Left ventricle myocardium inferior (tissue), 1 donor: ENCODE measurements around the gene DCBLD1. TPM values are rescaled to one million over a fixed set of nuclear protein-coding genes. Genes with fewer than 3 reads are reported as not detected.

Source experiments
- DNase-seq: peaks from one replicate; pipeline ENCODE4 v3.0.0-alpha.2; 2020
- H3K27ac ChIP-seq: fragments of 200-600 bp; replicated peaks from 2 replicates; pipeline ENCODE4 v1.8.0; 2021
- H3K27me3 ChIP-seq: fragments of 200-600 bp; 2 replicates; pipeline ENCODE4 v1.8.0; 2021; ENCODE audit warnings: low read depth
- H3K36me3 ChIP-seq: fragments of 200-600 bp; 2 replicates; pipeline ENCODE4 v1.8.0; 2021
- H3K4me1 ChIP-seq: fragments of 200-600 bp; 2 replicates; pipeline ENCODE4 v1.8.0; 2021
- H3K4me3 ChIP-seq: fragments of 200-600 bp; 2 replicates; pipeline ENCODE4 v1.8.0; 2021; ENCODE audit warnings: mild to moderate bottlenecking, moderate library complexity
- H3K9me3 ChIP-seq: fragments of 200-600 bp; replicated peaks from 2 replicates; pipeline ENCODE4 v1.8.0; 2021
- intact Hi-C: fragments of 100-400 bp; cut with micrococcal nuclease; formaldehyde crosslinking; loops from one replicate; pipeline ENCODE4 v1.11.0; 2022
- total RNA-seq: library from RNA; stranded (reverse); fragmentation: NEBNext Ultra II Directional; extraction: Animal tissue kit (Norgen Biotek cat#: 25700); gene quantifications from one replicate; pipeline ENCODE4 v1.2.1, GENCODE V29; 2021
- TF ChIP-seq, protein P1 (sequence below): fragments of 200-600 bp; IDR thresholded peaks from 2 replicates; pipeline ENCODE4 v1.8.0; 2021; ENCODE audit warnings: antibody characterized with exemption, mild to moderate bottlenecking, borderline replicate concordance
- donor health status: DM: no; HTN: yes; CAD: no; lungs with severe emphysema.

Gene DCBLD1
- total RNA-seq, 1 donor from 2014 or later, result 5.5 TPM

DNA sequence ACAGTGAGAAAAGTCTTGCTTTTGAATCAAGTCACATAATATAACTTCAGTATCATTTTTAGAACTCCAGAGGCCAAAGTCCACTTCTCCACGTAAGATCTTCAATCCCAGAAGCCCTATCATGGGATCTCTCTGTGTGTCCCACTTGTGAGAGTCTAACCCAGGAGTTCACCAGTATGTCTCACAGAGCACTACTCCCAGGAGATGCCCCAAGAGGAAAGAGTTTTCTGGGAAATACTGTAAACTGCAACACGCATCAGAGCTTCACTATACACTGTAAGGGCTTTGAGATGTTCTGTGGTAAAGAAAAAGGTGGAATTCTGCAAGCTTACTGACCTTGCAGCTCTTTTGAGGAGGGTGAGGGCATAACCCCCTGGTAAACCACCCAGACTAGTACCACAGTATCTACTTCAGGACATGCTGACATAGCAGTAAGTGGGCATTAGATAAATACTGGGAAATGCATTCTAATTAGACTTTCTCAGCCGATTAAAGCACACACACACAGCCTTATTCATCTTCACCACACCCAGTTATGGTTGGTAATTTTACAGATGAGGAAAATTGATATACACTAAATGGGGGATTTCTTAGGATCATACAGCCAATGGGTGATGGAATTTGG is 12.3 kb downstream of the DCBLD1 start:
- Histone ChIP-seq H3K27me3 (no peaks in the 10 kb centered on the region), H3K4me1 (peaks cover 46% of the 10 kb centered on the region), H3K36me3 (no peaks in the 10 kb centered on the region), H3K27ac (peak overlapping the region; percentile 71), H3K9me3 (no peaks in the 10 kb centered on the region), H3K4me3 (peak overlapping the region; percentile 6)
- no peak for DNase-seq
- TF ChIP-seq, protein P1, sequence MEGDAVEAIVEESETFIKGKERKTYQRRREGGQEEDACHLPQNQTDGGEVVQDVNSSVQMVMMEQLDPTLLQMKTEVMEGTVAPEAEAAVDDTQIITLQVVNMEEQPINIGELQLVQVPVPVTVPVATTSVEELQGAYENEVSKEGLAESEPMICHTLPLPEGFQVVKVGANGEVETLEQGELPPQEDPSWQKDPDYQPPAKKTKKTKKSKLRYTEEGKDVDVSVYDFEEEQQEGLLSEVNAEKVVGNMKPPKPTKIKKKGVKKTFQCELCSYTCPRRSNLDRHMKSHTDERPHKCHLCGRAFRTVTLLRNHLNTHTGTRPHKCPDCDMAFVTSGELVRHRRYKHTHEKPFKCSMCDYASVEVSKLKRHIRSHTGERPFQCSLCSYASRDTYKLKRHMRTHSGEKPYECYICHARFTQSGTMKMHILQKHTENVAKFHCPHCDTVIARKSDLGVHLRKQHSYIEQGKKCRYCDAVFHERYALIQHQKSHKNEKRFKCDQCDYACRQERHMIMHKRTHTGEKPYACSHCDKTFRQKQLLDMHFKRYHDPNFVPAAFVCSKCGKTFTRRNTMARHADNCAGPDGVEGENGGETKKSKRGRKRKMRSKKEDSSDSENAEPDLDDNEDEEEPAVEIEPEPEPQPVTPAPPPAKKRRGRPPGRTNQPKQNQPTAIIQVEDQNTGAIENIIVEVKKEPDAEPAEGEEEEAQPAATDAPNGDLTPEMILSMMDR, result no peak
- intact Hi-C loops, result no loop called here

DNA sequence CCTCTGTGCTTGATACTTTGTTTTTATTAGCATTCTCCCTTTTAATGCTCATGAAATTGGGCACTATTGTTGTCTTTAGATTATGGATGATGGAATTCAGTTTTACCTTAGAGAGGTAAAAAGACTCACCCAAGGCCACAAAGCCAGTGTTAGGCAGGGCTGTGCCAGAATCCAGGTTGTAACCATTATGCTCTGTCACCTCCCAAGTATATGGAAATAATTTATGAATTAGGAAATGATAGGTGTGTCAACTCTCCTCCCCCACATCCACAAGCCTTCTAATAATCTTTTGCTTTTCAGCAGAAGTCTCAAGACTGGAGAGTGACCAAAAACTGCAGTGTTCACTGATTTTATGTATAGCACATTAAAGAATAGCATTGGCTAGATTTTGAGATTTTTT is 13.0 kb downstream of the DCBLD1 start:
- intact Hi-C loops, result no loop called here
- H3K4me1 ChIP-seq, result peaks cover 46% of the 10 kb centered on the region
- peak overlapping the region; percentile 71 for H3K27ac ChIP-seq
- H3K9me3 ChIP-seq, result no peaks in the 10 kb centered on the region
- H3K36me3 ChIP-seq, result no peaks in the 10 kb centered on the region
- H3K27me3 ChIP-seq, result no peaks in the 10 kb centered on the region
- no peak overlapping the region for H3K4me3 ChIP-seq
- TF ChIP-seq, protein P1, result no peak
- DNase-seq, result no peak

DNA sequence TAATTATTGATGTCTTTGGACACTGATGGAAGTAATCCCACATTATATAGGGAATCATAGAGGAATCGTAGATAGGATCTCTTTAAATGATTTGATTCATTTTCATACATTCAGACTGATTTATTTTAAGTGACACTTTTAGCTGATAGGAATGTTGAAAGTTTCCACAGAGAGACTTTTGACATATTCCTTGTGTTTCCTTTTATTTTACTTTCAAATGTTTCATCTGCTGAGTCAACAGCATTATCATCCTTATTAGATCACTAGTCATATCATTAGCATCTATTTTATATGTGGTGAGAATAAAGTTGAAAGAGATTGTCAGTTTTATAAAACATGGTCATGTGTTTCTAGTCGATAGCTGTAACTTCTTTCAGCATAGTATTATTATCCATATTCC is 13.4 kb downstream of the DCBLD1 start:
- intact Hi-C loops, result no loop called here
- Histone ChIP-seq H3K9me3 (no peaks in the 10 kb centered on the region), H3K4me1 (peaks cover 46% of the 10 kb centered on the region), H3K27me3 (no peaks in the 10 kb centered on the region), H3K27ac (peak overlapping the region; percentile 71), H3K4me3 (no peak overlapping the region), H3K36me3 (no peaks in the 10 kb centered on the region)
- TF ChIP-seq, protein P1, result no peak
- no peak for DNase-seq

DNA sequence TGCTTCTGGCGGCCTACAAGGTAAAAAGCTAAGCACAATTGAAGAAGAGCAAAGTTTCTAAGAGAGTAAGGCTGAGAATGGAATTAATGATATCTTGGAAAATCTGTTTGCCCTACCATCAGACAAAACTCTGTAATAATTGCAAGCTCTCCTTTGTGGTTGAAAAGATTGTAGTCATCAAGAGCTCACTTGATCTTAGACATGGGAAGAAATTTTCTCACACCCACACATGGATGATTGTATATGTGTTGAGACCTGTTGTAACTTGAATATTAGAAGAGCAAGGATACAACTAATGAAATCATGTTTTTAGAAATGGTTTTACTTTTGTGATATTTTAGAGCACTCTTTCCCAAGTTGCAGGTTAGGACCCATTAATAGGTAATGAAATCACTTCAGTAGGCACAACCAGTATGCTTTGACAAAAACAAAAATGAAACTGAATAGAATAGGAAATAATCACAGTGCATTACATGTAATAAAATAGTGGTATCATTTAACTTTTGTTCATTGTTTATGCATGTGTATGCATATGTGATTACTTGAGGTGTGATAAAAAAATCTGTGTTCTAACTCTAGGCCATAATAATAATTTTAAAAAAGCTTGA is 14.0 kb downstream of the DCBLD1 start:
- peak overlapping the region; percentile 71 for H3K27ac ChIP-seq
- no peaks in the 10 kb centered on the region for H3K27me3 ChIP-seq
- peak overlapping the region; percentile 20 for H3K4me3 ChIP-seq
- DNase-seq, result no peak
- no peaks in the 10 kb centered on the region for H3K9me3 ChIP-seq
- no peaks in the 10 kb centered on the region for H3K36me3 ChIP-seq
- intact Hi-C loops, result no loop called here
- TF ChIP-seq, protein P1, result no peak
- peaks cover 46% of the 10 kb centered on the region for H3K4me1 ChIP-seq

DNA sequence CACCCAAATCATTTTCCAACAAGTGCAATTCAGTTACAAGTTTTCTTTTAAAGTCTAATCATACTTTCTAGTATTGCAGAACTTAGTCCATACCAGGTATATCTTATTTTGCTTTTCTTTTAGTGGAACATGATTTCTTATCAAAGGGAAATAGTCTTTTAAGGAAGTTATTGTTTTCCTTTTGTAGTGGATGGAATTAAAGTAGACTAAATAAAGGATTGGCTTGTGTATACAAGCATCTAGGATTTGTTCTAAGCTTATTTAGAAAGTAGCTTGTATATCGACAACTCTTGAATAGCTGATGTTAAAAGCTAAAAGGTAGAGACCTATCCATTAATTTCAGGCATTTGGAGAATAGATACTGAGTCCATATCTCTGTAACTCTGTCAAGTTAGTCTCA is 14.8 kb downstream of the DCBLD1 start:
- Histone ChIP-seq H3K4me1 (peaks cover 46% of the 10 kb centered on the region), H3K27me3 (no peaks in the 10 kb centered on the region), H3K27ac (peak overlapping the region; percentile 71), H3K36me3 (no peaks in the 10 kb centered on the region), H3K4me3 (peak overlapping the region; percentile 20), H3K9me3 (no peaks in the 10 kb centered on the region)
- intact Hi-C loops, result no loop called here
- TF ChIP-seq, protein P1, result no peak
- DNase-seq, result no peak
